Stimulated activated CD8-positive, alpha-beta memory T cell treated with anti-CD3 and anti-CD28 coated beads, Interleukin-2, amount 100 ng/mL, for 48 hours (primary cell): ENCODE measurements around the gene IGF2BP3.
A peak's percentile ranks its signal among the peaks of the same experiment; 100 is the strongest.

Experiments
- DNase-seq, 2 donors: peaks; one replicate each; pipeline ENCODE4 v3.0.0-alpha.2; 2020; ENCODE audit warnings: low read depth in 2 of 2

The IGF2BP3 gene

GRCh38 chr7:23264916-23265458 lies 205.3 kb downstream of the IGF2BP3 start:
- DNase-seq, result no peak

GRCh38 chr7:23261843-23262452 lies 208.3 kb downstream of the IGF2BP3 start:
- DNase-seq, result peak; percentile 23 to 35

GRCh38 chr7:23260371-23260770 lies 209.9 kb downstream of the IGF2BP3 start:
- no peak for DNase-seq
